HCT116 (cell line): ENCODE data around the gene FGB. TPM values are rescaled to one million over a fixed set of nuclear protein-coding genes. Genes with fewer than 3 reads are reported as not detected.

ENCODE experiments used
- ATAC-seq: fragments of 200-7000 bp; cut with Tn5 transposase; 2 replicates; pipeline ENCODE4 v1.9.1; 2020; ENCODE audit warnings: mild to moderate bottlenecking, moderate library complexity
- BruUV-seq: library from RNA; stranded (reverse); fragments of 400-500 nt; replicated peaks from 2 replicates; lab custom pipeline; 2021; lab: Mats Ljungman, UMichigan
- CTCF ChIA-PET: fragments of 300-600 bp; sonication (Branson Sonifier 250); formaldehyde crosslinking; loops from one replicate; lab custom pipeline; 2021; ENCODE audit warnings: antibody characterized with exemption; lab: Charles Lee
- POLR2A ChIA-PET: fragments of 300-600, 350-600 bp; sonication (Branson Sonifier 250); formaldehyde crosslinking; loops from one replicate; lab custom pipeline; 2021; ENCODE audit warnings: antibody characterized with exemption; lab: Charles Lee
- RAD21 ChIA-PET, 2 experiments: fragments of 300-600 bp; sonication (Branson Sonifier 250); formaldehyde crosslinking; loops; one replicate each; lab custom pipeline; 2023; ENCODE audit warnings: low total read pairs in 2 of 2; ENCODE audit not compliant: uncharacterized antibody in 2 of 2, unreplicated experiment in 2 of 2, low non-redundant PET in 1 of 2; lab: Charles Lee
- DNase-seq: peaks from one replicate; pipeline ENCODE4 v3.0.0-alpha.2; 2010; ENCODE audit warnings: low read depth, low spot score
- H2AFZ ChIP-seq: fragments of 200-600 bp; shearing (Covaris generic), sonication (generic); 2 replicates; pipeline ENCODE4 v1.6.1; 2017; ENCODE audit warnings: low read depth, mixed run types, mixed read lengths, antibody characterized with exemption, low read length; ENCODE audit not compliant: poor library complexity, severe bottlenecking
- H3K27ac ChIP-seq: 2 replicates; pipeline ENCODE4 v1.5.1; 2012; ENCODE audit warnings: low read depth, low read length
- H3K27me3 ChIP-seq: fragments of 200-600 bp; sonication (generic); 2 replicates; pipeline ENCODE4 v1.6.1; 2016; ENCODE audit warnings: mixed run types, low read length, mixed read lengths; ENCODE audit not compliant: insufficient read depth
- H3K36me3 ChIP-seq, 2 experiments: fragments of 200-500 bp in 1 of 2; fragments of 200-600 bp in 1 of 2; sonication (Bioruptor generic) in 1 of 2; sonication (generic) in 1 of 2; 2 replicates each; pipeline versions ENCODE4 v1.5.1 to v1.6.1; 2014 to 2016; ENCODE audit warnings: low read length in 2 of 2, inconsistent platforms in 1 of 2, mixed read lengths in 1 of 2, mixed run types in 1 of 2; ENCODE audit not compliant: insufficient read depth in 2 of 2, control insufficient read depth in 1 of 2
- H3K4me1 ChIP-seq, 2 experiments: fragments of 200-600 bp in 1 of 2; sonication (generic) in 1 of 2; 2 replicates each; pipeline versions ENCODE4 v1.5.1 to v1.6.1; 2012 to 2017; ENCODE audit warnings: low read length in 2 of 2, inconsistent platforms in 1 of 2, mild to moderate bottlenecking in 1 of 2, mixed read lengths in 1 of 2, mixed run types in 1 of 2, moderate library complexity in 1 of 2; ENCODE audit not compliant: insufficient read depth in 2 of 2, control insufficient read depth in 1 of 2
- H3K4me2 ChIP-seq: fragments of 200-600 bp; sonication (generic); 2 replicates; pipeline ENCODE4 v1.6.1; 2017; ENCODE audit warnings: mixed run types, low read length, mixed read lengths
- H3K4me3 ChIP-seq, 2 experiments: fragments of 200-600 bp in 1 of 2; sonication (generic) in 1 of 2; replicated peaks in 1 of 2; 2 replicates each; pipeline ENCODE4 v1.5.1; 2011 to 2016; ENCODE audit warnings: low read length in 2 of 2, control low read depth in 1 of 2, low read depth in 1 of 2, mild to moderate bottlenecking in 1 of 2, mixed read lengths in 1 of 2, mixed run types in 1 of 2
- H3K79me2 ChIP-seq: fragments of 200-600 bp; sonication (generic); 2 replicates; pipeline ENCODE4 v1.6.1; 2017; ENCODE audit warnings: mild to moderate bottlenecking, mixed run types, low read length, moderate library complexity, mixed read lengths; ENCODE audit not compliant: insufficient read depth
- H3K9ac ChIP-seq: fragments of 200-600 bp; sonication (generic); 2 replicates; pipeline ENCODE4 v1.6.1; 2016; ENCODE audit warnings: low read length, mixed read lengths
- H3K9me2 ChIP-seq: fragments of 200-600 bp; sonication (generic), shearing (Covaris generic); 2 replicates; pipeline ENCODE4 v1.6.1; 2017; ENCODE audit warnings: mixed run types, mild to moderate bottlenecking, moderate library complexity; ENCODE audit not compliant: insufficient read depth
- H3K9me3 ChIP-seq, 2 experiments: fragments of 200-500 bp in 1 of 2; fragments of 200-600 bp in 1 of 2; sonication (Bioruptor generic) in 1 of 2; sonication (generic) in 1 of 2; 2 replicates each; pipeline ENCODE4 v1.6.1; 2014 to 2017; ENCODE audit warnings: low read length in 2 of 2, mixed read lengths in 2 of 2, inconsistent platforms in 1 of 2, low read depth in 1 of 2, mild to moderate bottlenecking in 1 of 2, mixed run types in 1 of 2, moderate library complexity in 1 of 2; ENCODE audit not compliant: control insufficient read depth in 1 of 2, insufficient read depth in 1 of 2
- H4K20me1 ChIP-seq: fragments of 200-600 bp; sonication (generic), shearing (Covaris generic); 2 replicates; pipeline ENCODE4 v1.6.1; 2017; ENCODE audit warnings: mixed run types, mild to moderate bottlenecking, moderate library complexity; ENCODE audit not compliant: insufficient read depth
- CBX3 ChIP-seq: IDR thresholded peaks from 2 replicates; pipeline ENCODE4 v1.6.1; 2012; ENCODE audit warnings: low read depth
- CEBPB ChIP-seq: IDR thresholded peaks from 2 replicates; pipeline ENCODE4 v1.6.1; 2012; ENCODE audit warnings: low read depth
- EGR1 ChIP-seq: IDR thresholded peaks from 2 replicates; pipeline ENCODE4 v1.6.1; 2012; ENCODE audit warnings: low read depth
- ELF1 ChIP-seq: IDR thresholded peaks from 2 replicates; pipeline ENCODE4 v1.6.1; 2012; ENCODE audit warnings: low read depth, borderline replicate concordance
- EZH2 ChIP-seq: fragments of 200-600 bp; sonication (generic); IDR thresholded peaks from 2 replicates; pipeline ENCODE4 v1.6.1; 2017; ENCODE audit warnings: antibody characterized with exemption, mixed run types
- EZH2phosphoT487 ChIP-seq: fragments of 200-600 bp; IDR thresholded peaks from 2 replicates; pipeline ENCODE4 v1.6.1; 2018; ENCODE audit warnings: antibody characterized with exemption, borderline replicate concordance
- FOSL1 ChIP-seq: IDR thresholded peaks from 2 replicates; pipeline ENCODE4 v1.6.1; 2012; ENCODE audit warnings: low read depth
- JUND ChIP-seq: IDR thresholded peaks from 2 replicates; pipeline ENCODE4 v1.6.1; 2012
- POLR2A ChIP-seq: IDR thresholded peaks from 2 replicates; pipeline ENCODE4 v1.7.0; 2011; ENCODE audit warnings: borderline replicate concordance; ENCODE audit not compliant: insufficient read depth, insufficient read length; ENCODE audit errors: extremely low read depth
- RAD21 ChIP-seq: IDR thresholded peaks from 2 replicates; pipeline ENCODE4 v1.6.1; 2012; ENCODE audit warnings: low read depth, mild to moderate bottlenecking
- REST ChIP-seq: IDR thresholded peaks from 2 replicates; pipeline ENCODE4 v1.6.1; 2012; ENCODE audit warnings: low read depth
- SIN3A ChIP-seq: IDR thresholded peaks from 2 replicates; pipeline ENCODE4 v1.6.1; 2012; ENCODE audit warnings: low read depth
- SP1 ChIP-seq: IDR thresholded peaks from 2 replicates; pipeline ENCODE4 v1.6.1; 2012; ENCODE audit warnings: low read depth
- SRF ChIP-seq: IDR thresholded peaks from 2 replicates; pipeline ENCODE4 v1.6.1; 2012; ENCODE audit warnings: low read depth
- YY1 ChIP-seq: IDR thresholded peaks from 2 replicates; pipeline ENCODE4 v1.6.1; 2011; ENCODE audit warnings: low read length, low read depth, moderate library complexity, mild to moderate bottlenecking; ENCODE audit not compliant: insufficient replicate concordance; ENCODE audit errors: extremely low read depth
- ZFX ChIP-seq: fragments of 450-650 bp; IDR thresholded peaks from 2 replicates; pipeline ENCODE4 v1.6.1; 2017
- ZNF274 ChIP-seq: fragments of 200-500 bp; sonication (Bioruptor generic); IDR thresholded peaks from 2 replicates; pipeline ENCODE4 v1.6.1; 2014; ENCODE audit warnings: mild to moderate bottlenecking, low read depth, low read length, inconsistent platforms
- intact Hi-C: fragments of 100-400 bp; cut with micrococcal nuclease; formaldehyde crosslinking; loops from 2 replicates; pipeline ENCODE4 v1.10.0; 2022
- total RNA-seq: library from RNA; stranded (reverse); gene quantifications from one replicate; pipeline ENCODE4 v1.2.1, GENCODE V29; 2021; ENCODE audit not compliant: unreplicated experiment
- TF ChIP-seq, protein P1 (sequence below): IDR thresholded peaks from 2 replicates; pipeline ENCODE4 v1.6.1; 2012
- TF ChIP-seq, protein P2 (sequence below): IDR thresholded peaks from 2 replicates; pipeline ENCODE4 v1.6.1; 2012

Gene FGB
- total RNA-seq, 1 experiment from 2014 or later = 2.0 TPM

DNA sequence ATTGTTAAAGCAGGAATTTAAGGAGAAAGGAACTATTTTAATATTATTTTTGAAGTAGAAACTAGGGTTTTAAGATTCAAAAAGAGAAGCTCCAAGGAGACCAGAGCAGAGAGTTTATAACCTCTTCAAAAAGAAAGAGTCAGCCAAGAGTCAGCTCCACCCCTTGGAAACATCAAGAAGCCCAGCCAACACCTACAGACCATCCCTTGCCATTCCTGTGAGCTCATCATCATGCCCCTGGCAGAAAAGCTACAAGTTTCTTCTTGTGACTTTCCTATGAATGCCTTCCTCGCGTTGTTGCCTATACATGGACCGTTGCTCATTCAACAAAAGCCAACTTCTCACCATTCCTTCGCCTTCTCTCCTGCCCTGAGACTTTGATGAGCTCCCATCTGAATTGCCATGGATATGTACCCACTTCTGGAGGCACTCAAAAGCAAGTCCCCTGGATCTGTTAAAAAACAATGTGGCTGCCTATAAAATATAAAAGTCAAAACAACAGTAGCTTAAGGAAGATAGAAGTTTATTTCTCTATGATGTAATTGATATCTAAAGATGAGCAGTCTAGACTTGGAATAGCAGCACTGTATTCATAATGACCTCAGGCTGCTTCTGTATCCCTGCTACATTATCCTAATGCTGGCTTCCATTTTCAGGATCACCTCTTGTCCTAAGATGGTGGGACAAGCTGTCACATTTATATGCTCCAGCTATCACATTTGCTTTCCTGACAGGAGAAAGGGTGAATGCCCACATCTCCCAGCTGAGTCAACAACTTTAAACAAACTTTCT lies 32.9 kb upstream of the FGB start:
- no peak for ATAC-seq
- H2AFZ ChIP-seq = no peak overlapping the region
- CTCF ChIA-PET = interaction anchor here (2.1 kb wide), 1 partner anchor 23 kb away, joined by 7 read pairs; no protein-coding TSS in a partner anchor

More for the DNA sequence above, 32.9 kb upstream of the FGB start:
- H3K9ac ChIP-seq = no peak overlapping the region
- no peaks in the 10 kb centered on the region for H3K9me3 ChIP-seq
- no peaks in the 10 kb centered on the region for H3K36me3 ChIP-seq
- 0 out of 4 replicates have a peak, but pooled peaks cover 0 to 3% of the 10 kb centered on the region in 2 experiments for H3K4me1 ChIP-seq
- no peak overlapping the region for H3K4me3 ChIP-seq
- no TSS peak for BruUV-seq
- H4K20me1 ChIP-seq = no peaks in the 10 kb centered on the region
- no peaks in the 10 kb centered on the region for H3K79me2 ChIP-seq
- H3K4me2 ChIP-seq = no peak overlapping the region
- no peaks in the 10 kb centered on the region for H3K27me3 ChIP-seq
- no peak for DNase-seq
- no peak overlapping the region for H3K27ac ChIP-seq
- ChIA-PET POLR2A (no interaction called here), RAD21 (no interaction called here)
- no peak for TF ChIP-seq SP1
- no peak for TF ChIP-seq POLR2A
- TF ChIP-seq YY1 = no peak
- TF ChIP-seq EZH2 = no peak
- TF ChIP-seq, protein P1, sequence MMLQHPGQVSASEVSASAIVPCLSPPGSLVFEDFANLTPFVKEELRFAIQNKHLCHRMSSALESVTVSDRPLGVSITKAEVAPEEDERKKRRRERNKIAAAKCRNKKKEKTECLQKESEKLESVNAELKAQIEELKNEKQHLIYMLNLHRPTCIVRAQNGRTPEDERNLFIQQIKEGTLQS = no peak
- TF ChIP-seq JUND = no peak
- no peak for TF ChIP-seq SRF
- TF ChIP-seq CBX3 = no peak
- TF ChIP-seq FOSL1 = no peak
- TF ChIP-seq ELF1 = no peak
- TF ChIP-seq ZNF274 = no peak
- no peak for TF ChIP-seq EZH2phosphoT487
- no peak for TF ChIP-seq REST
- TF ChIP-seq SIN3A = no peak
- TF ChIP-seq CEBPB = no peak
- no peak for TF ChIP-seq EGR1
- no peak for TF ChIP-seq RAD21
- TF ChIP-seq, protein P2, sequence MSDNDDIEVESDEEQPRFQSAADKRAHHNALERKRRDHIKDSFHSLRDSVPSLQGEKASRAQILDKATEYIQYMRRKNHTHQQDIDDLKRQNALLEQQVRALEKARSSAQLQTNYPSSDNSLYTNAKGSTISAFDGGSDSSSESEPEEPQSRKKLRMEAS = no peak
- no peak for TF ChIP-seq ZFX
- H3K9me2 ChIP-seq = no peaks in the 10 kb centered on the region
- intact Hi-C loops = no loop called here
